ENCODE measurements around the gene PAMR1.

The PAMR1 gene

DNA sequence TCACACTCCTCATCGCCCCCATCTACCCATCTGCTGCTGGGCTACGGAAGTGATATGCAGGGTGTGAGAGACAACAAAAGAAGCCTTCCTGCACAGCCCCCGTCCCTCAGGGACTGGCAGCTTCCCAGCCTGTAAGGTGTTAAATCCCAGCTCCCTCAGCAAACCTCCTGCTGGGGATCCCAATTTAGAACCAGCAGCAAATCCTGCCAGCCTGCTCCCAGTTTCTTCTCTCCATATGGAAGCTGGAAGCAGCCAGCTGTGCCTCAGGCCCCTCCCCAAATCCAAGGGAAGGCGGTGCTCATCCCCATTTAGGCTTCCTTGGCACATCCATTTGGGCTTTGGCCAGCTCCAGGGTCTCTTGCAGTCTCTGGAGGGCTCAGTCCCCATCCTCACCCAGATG is 47.5 kb downstream of the PAMR1 start:
- H3K36me3 ChIP-seq = no peaks in the 10 kb centered on the region
- no peaks in the 10 kb centered on the region for H3K27me3 ChIP-seq (ENCODE audit: insufficient read depth, low read depth, severe bottlenecking)
- no peak overlapping the region for H3K27ac ChIP-seq
- no peak overlapping the region for H3K4me3 ChIP-seq (ENCODE audit: low read depth, low read length)
- peaks cover 5% of the 10 kb centered on the region for H3K9me3 ChIP-seq (ENCODE audit: severe bottlenecking)
- DNase-seq = peak; percentile 30
- no peak for TF ChIP-seq CTCF (IDR thresholded peaks at IDR 0.05; ENCODE audit: low read depth, low read length)

DNA sequence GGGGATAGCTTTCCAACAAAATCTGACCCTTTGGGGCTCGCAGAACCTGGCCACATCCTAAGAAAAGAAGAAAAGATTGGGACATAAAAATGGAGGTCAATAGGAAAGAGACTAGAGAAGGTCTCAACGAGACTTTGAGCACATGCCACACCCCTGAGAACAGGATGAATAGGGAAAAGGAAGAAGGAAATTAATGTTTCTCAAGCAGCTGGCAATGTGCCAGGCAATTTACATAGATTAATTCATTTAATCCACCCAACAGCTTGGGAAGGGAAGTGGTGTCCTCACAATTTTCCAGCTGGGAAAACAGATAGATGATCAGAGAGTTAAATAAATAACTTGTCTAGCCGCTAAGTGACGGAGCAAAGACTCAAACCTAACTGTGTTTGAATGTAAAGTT is 50.7 kb downstream of the PAMR1 start:
- H3K27ac ChIP-seq = no peak overlapping the region
- H3K36me3 ChIP-seq = no peaks in the 10 kb centered on the region
- TF ChIP-seq CTCF (IDR thresholded peaks at IDR 0.05; ENCODE audit: low read depth, low read length) = no peak
- no peak for DNase-seq
- H3K4me3 ChIP-seq (ENCODE audit: low read depth, low read length) = no peak overlapping the region
- no peaks in the 10 kb centered on the region for H3K27me3 ChIP-seq (ENCODE audit: insufficient read depth, low read depth, severe bottlenecking)
- no peaks in the 10 kb centered on the region for H3K9me3 ChIP-seq (ENCODE audit: severe bottlenecking)

- no peaks in the 10 kb centered on the region for H3K36me3 ChIP-seq
- H3K4me3 ChIP-seq (ENCODE audit: low read depth, low read length) = no peak overlapping the region
- DNase-seq = no peak
- no peak overlapping the region for H3K27ac ChIP-seq
- H3K9me3 ChIP-seq (ENCODE audit: severe bottlenecking) = no peaks in the 10 kb centered on the region
- TF ChIP-seq CTCF (IDR thresholded peaks at IDR 0.05; ENCODE audit: low read depth, low read length) = no peak
- no peaks in the 10 kb centered on the region for H3K27me3 ChIP-seq (ENCODE audit: insufficient read depth, low read depth, severe bottlenecking)
These were observed 51.5 kb downstream of the PAMR1 start for GRCh38 chr11:35473795-35474374.

GRCh38 chr11:35470616-35471015 is 54.8 kb downstream of the PAMR1 start:
- no peak overlapping the region for H3K4me3 ChIP-seq (ENCODE audit: low read depth, low read length)
- TF ChIP-seq CTCF (IDR thresholded peaks at IDR 0.05; ENCODE audit: low read depth, low read length) = no peak
- peak; percentile 78 for DNase-seq
- no peaks in the 10 kb centered on the region for H3K27me3 ChIP-seq (ENCODE audit: insufficient read depth, low read depth, severe bottlenecking)
- peak overlapping the region; percentile 75 for H3K27ac ChIP-seq
- no peaks in the 10 kb centered on the region for H3K36me3 ChIP-seq
- H3K9me3 ChIP-seq (ENCODE audit: severe bottlenecking) = no peaks in the 10 kb centered on the region

- no peak for TF ChIP-seq CTCF (IDR thresholded peaks at IDR 0.05; ENCODE audit: low read depth, low read length)
- no peaks in the 10 kb centered on the region for H3K9me3 ChIP-seq (ENCODE audit: severe bottlenecking)
- H3K36me3 ChIP-seq = no peaks in the 10 kb centered on the region
- H3K4me3 ChIP-seq (ENCODE audit: low read depth, low read length) = no peak overlapping the region
- no peak for DNase-seq
- H3K27ac ChIP-seq = no peak overlapping the region
- H3K27me3 ChIP-seq (ENCODE audit: insufficient read depth, low read depth, severe bottlenecking) = no peaks in the 10 kb centered on the region
These were observed 59.4 kb downstream of the PAMR1 start for GRCh38 chr11:35466058-35466457.

DNA sequence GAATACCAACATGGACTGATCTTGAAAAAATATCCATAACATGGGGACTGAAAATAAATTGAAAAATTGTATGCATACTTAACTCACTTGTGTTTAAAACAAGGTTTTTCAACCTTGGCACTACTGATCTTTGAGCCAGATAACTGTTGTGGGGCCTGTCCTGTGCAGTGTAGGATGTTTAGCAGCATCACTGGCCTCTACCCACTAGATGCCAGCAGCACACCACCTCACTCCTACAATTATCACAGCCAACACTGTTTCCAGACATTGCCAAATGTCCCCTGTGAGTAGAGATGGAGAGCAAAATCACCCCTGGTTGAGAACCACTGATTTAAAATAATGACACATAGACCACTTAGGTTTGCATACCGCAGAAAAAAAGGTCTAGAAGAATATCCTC is 61.1 kb downstream of the PAMR1 start:
- Histone ChIP-seq H3K27me3 (ENCODE audit: insufficient read depth, low read depth, severe bottlenecking) (no peaks in the 10 kb centered on the region), H3K4me3 (ENCODE audit: low read depth, low read length) (no peak overlapping the region), H3K9me3 (ENCODE audit: severe bottlenecking) (no peaks in the 10 kb centered on the region), H3K27ac (no peak overlapping the region), H3K36me3 (no peaks in the 10 kb centered on the region)
- DNase-seq = no peak
- peak; percentile 64 for TF ChIP-seq CTCF (IDR thresholded peaks at IDR 0.05; ENCODE audit: low read depth, low read length)
